SK-N-SH treated with all-trans-retinoic acid at 6 μM for 48 hours (cell line): ENCODE measurements around the gene ECI2.

Experiments
- ARNTL ChIP-seq: fragments of 450-650 bp; formaldehyde crosslinking; IDR thresholded peaks from 2 replicates; pipeline ENCODE4 v1.5.0; 2020; ENCODE audit warnings: low read depth, mild to moderate bottlenecking, moderate library complexity, borderline replicate concordance
- BACH2 ChIP-seq: fragments of 250-450 bp; sonication (Bioruptor Pico); IDR thresholded peaks from 2 replicates; pipeline ENCODE4 v1.9.0; 2021; ENCODE audit warnings: mild to moderate bottlenecking, borderline replicate concordance
- CSDC2 ChIP-seq: fragments of 250-450 bp; sonication (Bioruptor Pico); IDR thresholded peaks from 2 replicates; pipeline ENCODE4 v1.5.0; 2020; ENCODE audit warnings: mild to moderate bottlenecking, moderate library complexity
- PATZ1 ChIP-seq: fragments of 250-450 bp; sonication (Bioruptor Pico); IDR thresholded peaks from 2 replicates; pipeline ENCODE4 v1.8.0; 2020; ENCODE audit warnings: mild to moderate bottlenecking, moderate library complexity, borderline replicate concordance
- POU6F1 ChIP-seq: fragments of 250-450 bp; sonication (Bioruptor Pico); IDR thresholded peaks from 2 replicates; pipeline ENCODE4 v1.8.0; 2021; ENCODE audit warnings: low read depth, mild to moderate bottlenecking, moderate library complexity, borderline replicate concordance
- SNAI2 ChIP-seq: fragments of 250-450 bp; sonication (Bioruptor Pico); IDR thresholded peaks from 2 replicates; pipeline ENCODE4 v1.5.0; 2020; ENCODE audit warnings: mild to moderate bottlenecking, moderate library complexity
- ZFP3 ChIP-seq: fragments of 250-450 bp; sonication (Bioruptor Pico); IDR thresholded peaks from 2 replicates; pipeline ENCODE4 v1.5.0; 2020; ENCODE audit warnings: mild to moderate bottlenecking, moderate library complexity
- ZFP30 ChIP-seq: fragments of 450-650 bp; formaldehyde crosslinking; IDR thresholded peaks from 2 replicates; pipeline ENCODE4 v1.5.0; 2022; ENCODE audit warnings: mild to moderate bottlenecking, moderate library complexity
- ZNF565 ChIP-seq: fragments of 450-650 bp; formaldehyde crosslinking; conservative IDR thresholded peaks from 2 replicates; pipeline ENCODE4 v1.5.0; 2020; ENCODE audit warnings: low read depth, mild to moderate bottlenecking, moderate library complexity
- ZNF8 ChIP-seq: fragments of 450-650 bp; formaldehyde crosslinking; IDR thresholded peaks from 2 replicates; pipeline ENCODE4 v1.5.0; 2020; ENCODE audit warnings: mild to moderate bottlenecking, moderate library complexity

- TF ChIP-seq ZNF565 (CRISPR knock-in tag) (no peak), ZFP30 (CRISPR knock-in tag) (no peak), CSDC2 (CRISPR knock-in tag) (no peak), SNAI2 (no peak), POU6F1 (no peak), PATZ1 (CRISPR knock-in tag) (no peak), ZNF8 (no peak), ZFP3 (CRISPR knock-in tag) (no peak), ARNTL (no peak), BACH2 (CRISPR knock-in tag) (no peak)
These were observed 37.0 kb upstream of the ECI2 start for GRCh38 chr6:4172368-4172767.
